Thoracic aorta (tissue), 2 donors: Measurements from ENCODE around the gene SPEN. TPM values are rescaled to one million over a fixed set of nuclear protein-coding genes. Genes with fewer than 3 reads are reported as not detected.

Experiments used
- ATAC-seq: fragments of 150-250 bp; one replicate; pipeline ENCODE4 v1.8.0; 2017; ENCODE audit warnings: low read depth; ENCODE audit not compliant: insufficient number of reproducible peaks, low FRiP score
- DNase-seq: peaks from one replicate; pipeline ENCODE4 v3.0.0-alpha.2; 2020; ENCODE audit warnings: low spot score
- H3K27ac ChIP-seq, 2 donors: fragments of 200-600 bp; sonication (generic); 1 replicate in 1 of 2; 2 replicates in 1 of 2; pipeline ENCODE4 v1.5.1; 2016; ENCODE audit warnings: mild to moderate bottlenecking in 2 of 2, moderate library complexity in 2 of 2
- H3K27me3 ChIP-seq: fragments of 200-600 bp; sonication (generic); replicated peaks from 2 replicates; pipeline ENCODE4 v1.6.0; 2016; ENCODE audit warnings: mild to moderate bottlenecking; ENCODE audit not compliant: insufficient read depth
- H3K36me3 ChIP-seq: fragments of 200-600 bp; sonication (generic); one replicate; pipeline ENCODE4 v1.5.1; 2016
- H3K4me1 ChIP-seq, 2 donors: fragments of 200-600 bp; sonication (generic); 1 replicate in 1 of 2; 2 replicates in 1 of 2; pipeline versions ENCODE4 v1.5.1 to v1.6.0; 2016; ENCODE audit warnings: low read depth in 2 of 2, mild to moderate bottlenecking in 1 of 2; ENCODE audit not compliant: control insufficient read depth in 1 of 2
- H3K4me3 ChIP-seq: fragments of 200-600 bp; sonication (generic); 2 replicates; pipeline ENCODE4 v1.5.1; 2016; ENCODE audit warnings: mild to moderate bottlenecking
- H3K9me3 ChIP-seq: fragments of 200-600 bp; sonication (generic); 2 replicates; pipeline ENCODE4 v1.5.1; 2016
- total RNA-seq, 2 donors: library from RNA; depleted of rRNA; stranded (reverse); fragments of >200 nt; gene quantifications; one replicate each; pipeline versions ENCODE4 v1.1.0 to v1.2.3, GENCODE V29; 2016
- TF ChIP-seq, protein P1 (sequence below): fragments of 200-600 bp; sonication (generic); IDR thresholded peaks from one replicate; pipeline ENCODE4 v1.5.1; 2019; ENCODE audit warnings: antibody characterized with exemption

SPEN gene
- total RNA-seq, 2 donors from 2014 or later, result 52.3 to 96.9 TPM

DNA sequence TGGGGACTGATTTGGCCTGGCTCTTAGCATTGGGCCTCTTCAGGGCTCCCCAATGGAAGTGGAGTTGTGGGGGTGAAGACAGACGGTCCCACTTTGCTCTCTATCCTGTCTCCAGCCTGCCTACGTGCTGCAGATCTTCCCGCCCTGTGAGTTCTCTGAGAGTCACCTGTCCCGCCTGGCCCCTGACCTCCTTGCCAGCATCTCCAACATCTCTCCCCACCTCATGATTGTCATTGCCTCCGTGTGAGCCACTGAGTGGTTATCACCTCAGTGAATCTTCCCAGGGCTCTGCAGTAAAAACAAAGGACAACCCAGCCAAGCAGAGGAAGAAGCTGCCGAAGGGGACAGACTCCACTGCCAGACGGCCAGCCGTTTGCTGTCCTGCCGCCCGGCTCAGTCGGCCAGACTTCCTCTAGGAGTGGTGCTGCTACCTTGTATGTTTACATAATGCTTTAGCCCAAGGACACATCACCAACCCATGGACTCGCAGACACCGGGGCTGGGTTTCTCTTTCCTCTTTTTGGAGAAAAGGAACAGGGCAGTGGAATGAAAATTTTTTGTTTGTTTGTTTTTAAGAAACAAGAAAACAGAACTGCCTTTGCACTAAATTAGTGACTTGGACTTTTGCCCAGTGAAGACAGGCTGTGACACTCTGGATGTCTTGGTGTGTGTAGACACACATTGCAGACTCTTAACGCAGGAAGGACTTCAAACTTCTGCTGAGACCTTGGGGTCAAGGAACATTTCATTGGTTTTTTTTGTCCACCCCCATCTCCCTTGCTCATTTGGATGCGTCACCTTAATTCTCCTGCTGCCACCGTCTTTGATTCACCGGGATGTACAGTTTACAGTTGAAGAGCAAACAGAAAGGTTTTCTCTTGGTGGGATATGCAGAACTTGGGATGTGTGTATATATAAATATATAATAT lies 91.9 kb downstream of the SPEN start:
- Histone ChIP-seq H3K4me3 (no peak overlapping the region), H3K9me3 (no peaks in the 10 kb centered on the region), H3K27ac (peak overlapping the region; percentile 46 to 67), H3K36me3 (peaks cover 79% of the 10 kb centered on the region), H3K4me1 (peaks cover 5 to 31% of the 10 kb centered on the region in 2 donors), H3K27me3 (no peaks in the 10 kb centered on the region)
- TF ChIP-seq, protein P1, sequence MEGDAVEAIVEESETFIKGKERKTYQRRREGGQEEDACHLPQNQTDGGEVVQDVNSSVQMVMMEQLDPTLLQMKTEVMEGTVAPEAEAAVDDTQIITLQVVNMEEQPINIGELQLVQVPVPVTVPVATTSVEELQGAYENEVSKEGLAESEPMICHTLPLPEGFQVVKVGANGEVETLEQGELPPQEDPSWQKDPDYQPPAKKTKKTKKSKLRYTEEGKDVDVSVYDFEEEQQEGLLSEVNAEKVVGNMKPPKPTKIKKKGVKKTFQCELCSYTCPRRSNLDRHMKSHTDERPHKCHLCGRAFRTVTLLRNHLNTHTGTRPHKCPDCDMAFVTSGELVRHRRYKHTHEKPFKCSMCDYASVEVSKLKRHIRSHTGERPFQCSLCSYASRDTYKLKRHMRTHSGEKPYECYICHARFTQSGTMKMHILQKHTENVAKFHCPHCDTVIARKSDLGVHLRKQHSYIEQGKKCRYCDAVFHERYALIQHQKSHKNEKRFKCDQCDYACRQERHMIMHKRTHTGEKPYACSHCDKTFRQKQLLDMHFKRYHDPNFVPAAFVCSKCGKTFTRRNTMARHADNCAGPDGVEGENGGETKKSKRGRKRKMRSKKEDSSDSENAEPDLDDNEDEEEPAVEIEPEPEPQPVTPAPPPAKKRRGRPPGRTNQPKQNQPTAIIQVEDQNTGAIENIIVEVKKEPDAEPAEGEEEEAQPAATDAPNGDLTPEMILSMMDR, result no peak
- no peak for ATAC-seq
- DNase-seq, result no peak

- peaks cover 5 to 31% of the 10 kb centered on the region in 2 donors for H3K4me1 ChIP-seq
- ATAC-seq, result no peak
- no peaks in the 10 kb centered on the region for H3K9me3 ChIP-seq
- H3K36me3 ChIP-seq, result peaks cover 79% of the 10 kb centered on the region
- no peaks in the 10 kb centered on the region for H3K27me3 ChIP-seq
- peak overlapping the region; percentile 49 to 63 for H3K27ac ChIP-seq
- no peak overlapping the region for H3K4me3 ChIP-seq
- no peak for DNase-seq
- TF ChIP-seq, protein P1, result no peak
Observed at GRCh38 chr1:15940110-15941043, 92.9 kb downstream of the SPEN start.

DNA sequence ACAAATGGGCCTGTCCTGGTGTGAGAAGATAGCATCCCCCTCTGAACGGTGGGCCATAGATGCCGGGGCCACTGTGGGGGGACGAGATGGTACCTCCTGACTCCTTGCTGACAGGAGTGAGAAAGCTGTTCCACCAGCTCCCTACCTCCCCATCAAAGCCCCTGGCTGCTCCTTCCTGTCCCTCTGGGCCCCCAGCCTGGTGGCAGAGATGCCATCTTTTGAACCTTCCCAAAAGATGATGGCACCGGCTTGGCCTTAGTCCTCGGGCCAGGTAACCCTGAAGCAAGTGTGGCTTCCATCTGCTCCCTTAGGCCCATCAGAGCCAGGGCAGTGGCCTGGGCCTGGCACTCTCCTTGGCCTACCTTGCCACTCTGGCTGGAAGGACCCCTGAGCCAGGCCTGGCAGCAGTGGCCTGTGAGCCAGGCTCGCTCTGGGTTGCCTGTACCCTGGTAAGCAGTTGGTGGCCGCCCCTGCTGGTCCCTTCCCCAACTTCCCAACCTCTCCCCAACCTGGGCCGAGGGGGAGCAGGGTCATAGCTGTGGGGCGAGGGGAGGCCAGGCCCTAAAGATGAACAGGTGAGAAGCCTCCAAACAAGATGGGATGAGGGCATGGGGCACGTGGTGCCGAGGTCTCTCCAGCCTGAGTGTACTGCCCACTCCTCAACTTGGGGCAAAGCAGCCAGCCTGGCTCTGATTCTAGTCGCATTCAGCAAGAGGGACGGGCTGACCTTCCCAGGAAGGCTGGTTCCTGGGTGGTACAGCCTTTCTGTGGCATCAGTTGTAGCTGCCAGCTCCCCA lies 93.7 kb downstream of the SPEN start:
- H3K27me3 ChIP-seq, result no peaks in the 10 kb centered on the region
- no peak overlapping the region for H3K4me3 ChIP-seq
- no peak for ATAC-seq
- H3K36me3 ChIP-seq, result peaks cover 80% of the 10 kb centered on the region
- H3K9me3 ChIP-seq, result no peaks in the 10 kb centered on the region
- peak overlapping the region; percentile 49 to 63 for H3K27ac ChIP-seq
- TF ChIP-seq, protein P1, result no peak
- H3K4me1 ChIP-seq, result peaks cover 5 to 37% of the 10 kb centered on the region in 2 donors
- DNase-seq, result no peak

GRCh38 chr1:15941899-15942660 lies 94.6 kb downstream of the SPEN start:
- Histone ChIP-seq H3K4me3 (no peak overlapping the region), H3K27ac (peak overlapping the region; percentile 49 to 63), H3K4me1 (peaks cover 5 to 45% of the 10 kb centered on the region in 2 donors), H3K36me3 (peaks cover 72% of the 10 kb centered on the region), H3K9me3 (no peaks in the 10 kb centered on the region), H3K27me3 (no peaks in the 10 kb centered on the region)
- no peak for DNase-seq
- TF ChIP-seq, protein P1, result no peak
- ATAC-seq, result no peak
